ENCODE measurements around the gene TNFRSF12A.

TNFRSF12A gene

DNA sequence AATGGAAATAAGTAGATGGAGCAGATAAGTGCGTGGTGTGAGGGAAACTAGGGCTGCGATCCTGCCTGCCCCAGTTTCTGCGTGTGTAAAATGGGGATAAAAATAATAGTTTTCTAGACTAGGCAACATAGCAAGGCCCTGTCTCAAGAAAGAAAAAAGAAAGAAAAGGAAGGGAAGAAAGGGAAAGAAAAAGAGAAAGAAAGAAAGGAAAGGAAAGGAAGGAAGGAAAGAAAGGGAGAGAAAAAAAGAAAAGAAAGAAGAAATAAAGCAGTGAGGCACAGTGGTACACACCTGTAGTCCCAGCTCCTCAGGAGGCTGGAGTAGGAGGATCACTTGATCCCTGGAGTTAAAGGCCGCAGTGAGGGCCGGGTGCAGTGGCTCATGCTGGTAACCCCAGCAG is 37.8 kb upstream of the TNFRSF12A start:
- TF ChIP-seq CTCF (IDR thresholded peaks at IDR 0.05; ENCODE audit: low read depth, low read length, missing control alignments) = no peak
- no peak overlapping the region for H3K27ac ChIP-seq
- in situ Hi-C loops (cut with HindIII; ENCODE audit: low pct_ligation_motif_present, low sequenced_read_pairs) = no loop called here
- no peaks in the 10 kb centered on the region for H3K27me3 ChIP-seq (replicated peaks)
- H3K36me3 ChIP-seq (replicated peaks) = no peaks in the 10 kb centered on the region
- no peak overlapping the region for H3K4me3 ChIP-seq (ENCODE audit: low read depth, low read length)
- no peak for DNase-seq

DNA sequence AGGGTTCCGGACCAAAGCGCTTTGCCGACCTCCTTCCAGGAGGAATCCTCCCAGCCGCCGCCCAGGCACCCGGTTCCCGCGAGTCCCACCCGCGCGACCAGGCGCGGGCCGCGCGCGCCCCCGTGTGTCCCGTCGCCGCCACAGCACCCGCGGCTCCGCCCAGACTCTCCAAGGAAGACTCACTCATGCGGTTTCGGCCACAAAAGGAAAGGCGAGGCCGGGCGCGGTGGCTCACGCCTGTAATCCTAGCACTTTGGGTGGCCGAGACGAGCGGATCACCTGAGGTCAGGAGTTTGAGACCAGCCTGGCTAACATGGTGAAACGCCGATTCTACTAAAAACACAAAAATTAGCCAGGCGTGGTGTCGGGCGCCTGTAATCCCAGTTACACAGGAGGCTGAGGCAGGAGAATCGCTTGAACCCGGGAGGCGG is 36.4 kb upstream of the TNFRSF12A start:
- peak; percentile 57 for TF ChIP-seq CTCF (IDR thresholded peaks at IDR 0.05; ENCODE audit: low read depth, low read length, missing control alignments)
- Histone ChIP-seq H3K4me3 (ENCODE audit: low read depth, low read length) (peak overlapping the region; percentile 34), H3K27ac (no peak overlapping the region)

DNA sequence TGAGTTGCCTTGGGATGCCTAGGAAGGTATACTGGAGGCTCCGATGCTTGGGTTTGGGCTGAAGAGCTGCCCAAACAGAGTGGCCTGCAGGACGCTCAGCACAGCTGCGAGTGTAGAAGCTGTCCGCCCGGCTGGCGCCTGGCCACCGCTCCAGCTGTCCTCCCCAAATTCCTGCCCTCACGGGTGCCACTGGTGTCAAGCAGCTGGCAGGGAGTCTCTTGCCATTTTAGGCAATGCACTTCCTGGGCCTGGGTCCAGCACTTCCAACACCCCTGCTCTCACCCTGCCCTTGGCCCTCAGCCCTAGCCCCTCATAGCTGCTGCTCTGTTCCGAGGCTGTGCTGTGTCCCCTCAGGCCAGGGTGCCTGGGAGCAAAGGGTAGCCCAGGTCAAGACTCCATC is 34.7 kb upstream of the TNFRSF12A start:
- in situ Hi-C loops (cut with HindIII; ENCODE audit: low pct_ligation_motif_present, low sequenced_read_pairs) = no loop called here
- no peak overlapping the region for H3K4me3 ChIP-seq (ENCODE audit: low read depth, low read length)
- no peak overlapping the region for H3K27ac ChIP-seq
- no peak for DNase-seq
- peaks cover 2% of the 10 kb centered on the region for H3K27me3 ChIP-seq (replicated peaks)
- no peaks in the 10 kb centered on the region for H3K36me3 ChIP-seq (replicated peaks)
- no peak for TF ChIP-seq CTCF (IDR thresholded peaks at IDR 0.05; ENCODE audit: low read depth, low read length, missing control alignments)

More for the DNA sequence above, 36.4 kb upstream of the TNFRSF12A start:
- H3K27me3 ChIP-seq (replicated peaks) = no peaks in the 10 kb centered on the region
- DNase-seq = peak; percentile 76
- H3K36me3 ChIP-seq (replicated peaks) = no peaks in the 10 kb centered on the region
- in situ Hi-C loops (cut with HindIII; ENCODE audit: low pct_ligation_motif_present, low sequenced_read_pairs) = no loop called here

- no peak for TF ChIP-seq CTCF (IDR thresholded peaks at IDR 0.05; ENCODE audit: low read depth, low read length, missing control alignments)
- in situ Hi-C loops (cut with HindIII; ENCODE audit: low pct_ligation_motif_present, low sequenced_read_pairs) = no loop called here
- no peak for DNase-seq
- no peak overlapping the region for H3K4me3 ChIP-seq (ENCODE audit: low read depth, low read length)
- no peak overlapping the region for H3K27ac ChIP-seq
- no peaks in the 10 kb centered on the region for H3K36me3 ChIP-seq (replicated peaks)
- peaks cover 2% of the 10 kb centered on the region for H3K27me3 ChIP-seq (replicated peaks)
These were observed 34.2 kb upstream of the TNFRSF12A start for GRCh38 chr16:2985893-2986355.

DNA sequence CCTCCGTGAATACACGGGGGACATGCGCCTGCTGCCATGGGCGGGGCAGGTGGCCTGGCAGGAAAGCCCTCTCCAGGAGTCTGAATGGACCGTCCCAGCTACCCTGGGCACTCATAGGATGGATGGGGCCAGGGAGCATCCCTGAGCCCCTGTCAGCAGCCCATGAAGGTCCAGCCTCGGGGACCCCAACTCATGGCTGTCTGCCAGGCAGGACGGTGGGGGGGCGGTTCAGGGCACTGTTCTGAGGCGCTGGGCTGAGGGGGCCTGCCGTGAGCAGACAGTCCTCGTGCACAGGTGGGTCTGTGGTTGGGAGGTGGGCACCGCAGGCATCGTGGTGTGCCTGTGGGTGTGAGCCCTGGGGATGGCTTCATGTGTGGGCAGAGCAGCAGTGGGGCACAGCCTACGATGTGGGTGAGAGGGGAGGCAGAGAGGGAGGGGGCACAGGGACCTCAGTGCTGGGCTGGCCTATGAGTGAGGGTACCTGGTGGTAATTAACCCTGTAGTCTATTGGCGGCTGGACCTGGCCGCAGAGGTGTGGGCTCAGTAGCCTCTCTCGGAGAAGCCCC is 33.5 kb upstream of the TNFRSF12A start:
- no peak for TF ChIP-seq CTCF (IDR thresholded peaks at IDR 0.05; ENCODE audit: low read depth, low read length, missing control alignments)
- in situ Hi-C loops (cut with HindIII; ENCODE audit: low pct_ligation_motif_present, low sequenced_read_pairs) = no loop called here
- no peak overlapping the region for H3K27ac ChIP-seq
- peaks cover 2% of the 10 kb centered on the region for H3K27me3 ChIP-seq (replicated peaks)
- no peak for DNase-seq
- no peaks in the 10 kb centered on the region for H3K36me3 ChIP-seq (replicated peaks)
- H3K4me3 ChIP-seq (ENCODE audit: low read depth, low read length) = no peak overlapping the region

DNA sequence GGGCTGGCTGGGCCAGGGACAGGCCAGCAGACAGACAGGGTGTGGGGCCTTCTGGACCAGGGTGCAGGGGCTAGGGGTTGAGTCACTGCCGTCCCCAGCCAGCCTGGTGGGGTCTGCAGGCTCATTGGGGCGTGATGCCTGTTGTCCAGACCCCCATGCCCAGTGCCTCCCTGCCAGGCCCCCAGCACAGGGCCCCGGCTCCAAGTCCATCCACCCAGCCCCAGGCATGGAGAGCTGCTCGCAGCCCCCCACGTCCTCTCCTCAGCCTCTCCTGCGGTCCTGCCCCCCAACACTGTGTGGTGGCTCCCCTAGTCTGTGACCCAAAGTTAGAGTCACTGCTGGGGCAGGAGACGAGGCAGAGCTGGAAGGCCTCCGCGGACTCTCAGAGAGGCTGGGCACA is 32.9 kb upstream of the TNFRSF12A start:
- Histone ChIP-seq H3K27me3 (replicated peaks) (peaks cover 2% of the 10 kb centered on the region), H3K27ac (no peak overlapping the region), H3K4me3 (ENCODE audit: low read depth, low read length) (no peak overlapping the region), H3K36me3 (replicated peaks) (no peaks in the 10 kb centered on the region)
- in situ Hi-C loops (cut with HindIII; ENCODE audit: low pct_ligation_motif_present, low sequenced_read_pairs) = no loop called here
- no peak for DNase-seq
- no peak for TF ChIP-seq CTCF (IDR thresholded peaks at IDR 0.05; ENCODE audit: low read depth, low read length, missing control alignments)
